GM19025 (cell line): ENCODE results near the gene STK35.

Experiments used
- ATAC-seq: cut with Tn5 transposase; IDR thresholded peaks from one replicate; pipeline ENCODE4 v1.9.1; 2021; ENCODE audit warnings: mild to moderate bottlenecking, low read depth, moderate library complexity; ENCODE audit not compliant: unreplicated experiment

The STK35 gene

DNA sequence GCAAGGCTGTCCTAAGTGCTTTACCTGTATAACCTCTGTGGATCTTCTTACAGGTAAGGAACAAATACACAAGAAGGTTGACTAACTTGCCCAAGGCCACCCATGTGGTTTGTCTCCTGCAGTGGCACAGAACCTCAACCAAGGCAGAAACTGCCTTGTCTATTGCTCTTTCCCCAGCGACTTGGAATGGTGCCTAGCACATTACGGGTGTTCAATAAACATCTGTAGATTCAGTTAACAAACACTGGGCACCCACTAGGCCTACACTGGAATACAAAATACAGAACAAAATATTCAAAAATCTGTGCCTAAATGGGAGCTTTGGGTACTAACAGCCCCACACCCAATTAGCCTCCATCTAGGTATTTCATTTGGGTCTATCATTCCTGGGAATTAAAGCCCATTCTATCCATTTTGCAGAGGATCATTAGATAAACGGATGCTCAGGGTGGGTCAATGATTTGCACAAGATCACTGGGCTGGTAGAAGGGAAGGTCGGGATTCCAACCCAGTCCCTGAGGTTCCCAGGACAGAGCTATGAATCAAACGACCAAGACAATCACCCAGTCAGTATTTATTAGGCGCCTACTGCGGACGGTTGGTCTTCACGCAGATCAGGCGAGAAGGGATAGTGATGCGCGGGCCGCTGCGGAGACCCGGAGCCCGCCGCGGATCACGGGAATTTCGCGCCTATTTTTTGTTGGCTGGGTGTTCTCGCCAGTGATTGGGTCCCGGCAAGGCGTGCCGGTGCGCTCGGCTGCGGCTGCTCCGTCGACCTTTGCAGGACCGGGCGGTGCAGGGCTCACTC, at the start of gene STK35:
Gene STK35 (plus strand): TSS at position 771 of the 808 bp plus-strand sequence. CDS start 55 bp downstream, outside the sequence.
- ATAC-seq: peak; percentile 39

- no peak for ATAC-seq
Observed at GRCh38 chr20:2051946-2052345, 49.7 kb upstream of the STK35 start.

DNA sequence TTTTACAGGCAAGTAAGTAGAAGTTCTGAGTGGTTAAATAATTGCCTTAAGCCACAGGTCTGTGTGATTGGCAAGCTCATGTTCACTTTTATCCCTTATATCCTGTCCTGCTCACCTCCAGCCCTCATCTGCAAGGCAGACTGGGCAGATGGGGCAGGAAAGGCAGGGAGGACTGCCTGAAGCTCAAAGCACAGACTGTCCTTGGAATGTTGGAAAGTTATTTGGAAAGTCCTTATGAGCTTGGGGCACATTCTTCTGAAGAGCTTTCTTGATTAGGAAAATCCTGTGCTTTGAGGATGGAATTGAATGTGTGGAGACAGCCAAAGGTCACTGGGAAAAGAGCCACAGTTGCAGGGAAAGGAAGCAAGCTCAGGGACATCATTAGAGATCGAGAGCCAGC, 48.9 kb upstream of the STK35 start:
- ATAC-seq: no peak

DNA sequence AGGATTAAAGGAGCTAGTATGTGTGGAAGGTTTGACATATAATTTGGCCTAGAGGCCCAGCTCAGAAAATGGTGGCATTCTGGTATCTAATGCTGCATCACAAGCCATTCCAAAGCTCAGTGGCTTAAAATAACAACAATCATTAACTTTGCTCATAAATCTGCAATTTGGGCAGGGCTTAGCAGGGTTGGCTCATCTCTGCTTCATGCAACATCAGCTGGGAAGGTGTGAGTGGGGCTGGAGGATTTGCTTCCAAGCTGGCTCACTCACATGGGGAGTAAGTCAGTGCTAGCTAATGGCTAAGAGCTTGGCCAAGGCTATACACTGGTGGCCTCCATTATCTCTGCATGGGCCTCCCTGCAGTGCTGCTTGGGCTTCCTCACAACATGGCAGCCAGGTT, 48.0 kb upstream of the STK35 start:
- ATAC-seq: no peak

DNA sequence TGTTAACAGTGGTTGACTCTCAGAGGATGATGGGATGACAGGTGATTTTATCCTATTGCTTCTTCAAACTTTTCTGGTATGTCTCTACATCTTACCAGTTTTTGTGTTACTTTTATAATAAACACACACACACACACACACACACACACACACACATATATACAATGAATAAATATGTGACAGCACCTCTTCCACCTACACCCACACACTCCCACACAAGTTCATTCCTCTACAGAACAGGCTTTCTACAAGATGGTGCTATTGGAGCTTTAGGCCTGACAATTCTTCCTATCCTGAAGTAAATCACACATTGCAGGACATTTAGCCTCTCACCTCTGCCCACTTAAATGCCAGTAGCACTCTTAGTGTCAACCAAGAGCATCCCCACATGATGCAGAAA, 46.7 kb upstream of the STK35 start:
- ATAC-seq: no peak

DNA sequence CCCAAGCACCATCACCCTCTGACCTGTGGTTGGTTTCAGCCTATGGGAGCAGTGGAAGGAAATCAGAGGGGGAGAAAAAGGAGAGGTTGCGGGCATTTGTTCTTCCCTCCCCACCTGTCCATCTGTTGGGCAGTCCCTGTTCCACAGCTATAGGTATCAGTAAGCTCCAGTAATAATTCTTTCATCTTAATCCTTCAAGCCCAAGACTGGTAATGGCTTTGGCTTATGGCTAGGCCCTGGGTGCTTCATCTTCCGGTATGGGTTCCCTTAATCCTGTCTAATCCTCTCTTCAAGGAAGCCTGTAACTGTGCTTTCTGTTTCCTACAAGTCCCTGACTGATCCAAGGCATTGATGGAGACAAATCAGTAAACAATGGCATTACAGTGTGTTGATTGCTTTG, 42.2 kb upstream of the STK35 start:
- ATAC-seq: no peak

GRCh38 chr20:2065099-2065498, 36.5 kb upstream of the STK35 start:
- ATAC-seq: no peak

DNA sequence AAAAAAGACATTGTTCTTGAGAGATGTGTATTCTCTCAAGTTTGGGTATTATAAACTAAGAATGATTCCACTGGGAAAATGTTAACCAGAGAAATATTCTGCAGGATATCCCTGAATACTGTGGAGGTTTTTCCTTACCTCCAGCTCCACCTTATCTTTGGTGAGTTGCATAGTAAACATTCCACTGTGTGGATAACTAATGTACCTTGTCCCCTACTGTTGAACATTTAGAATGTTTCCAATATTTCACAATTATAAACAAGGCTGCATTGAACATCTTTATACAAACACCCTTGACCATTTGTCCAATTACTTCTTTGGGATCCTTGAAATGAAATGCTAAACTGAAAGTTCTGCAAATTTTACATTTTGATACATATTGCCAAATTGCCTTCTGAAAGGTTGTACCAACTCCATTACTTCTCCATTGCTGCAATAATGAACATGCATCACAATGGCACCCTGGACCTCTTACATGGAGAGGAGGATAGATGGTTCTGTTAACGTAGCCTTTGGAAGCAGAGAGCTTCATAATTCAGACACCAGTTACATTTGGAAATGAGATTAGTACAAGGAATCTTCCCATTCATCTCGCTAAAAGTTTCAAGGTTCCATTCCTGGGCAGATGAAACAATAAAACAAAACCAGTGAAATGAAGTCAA, 35.0 kb upstream of the STK35 start:
- ATAC-seq: no peak

DNA sequence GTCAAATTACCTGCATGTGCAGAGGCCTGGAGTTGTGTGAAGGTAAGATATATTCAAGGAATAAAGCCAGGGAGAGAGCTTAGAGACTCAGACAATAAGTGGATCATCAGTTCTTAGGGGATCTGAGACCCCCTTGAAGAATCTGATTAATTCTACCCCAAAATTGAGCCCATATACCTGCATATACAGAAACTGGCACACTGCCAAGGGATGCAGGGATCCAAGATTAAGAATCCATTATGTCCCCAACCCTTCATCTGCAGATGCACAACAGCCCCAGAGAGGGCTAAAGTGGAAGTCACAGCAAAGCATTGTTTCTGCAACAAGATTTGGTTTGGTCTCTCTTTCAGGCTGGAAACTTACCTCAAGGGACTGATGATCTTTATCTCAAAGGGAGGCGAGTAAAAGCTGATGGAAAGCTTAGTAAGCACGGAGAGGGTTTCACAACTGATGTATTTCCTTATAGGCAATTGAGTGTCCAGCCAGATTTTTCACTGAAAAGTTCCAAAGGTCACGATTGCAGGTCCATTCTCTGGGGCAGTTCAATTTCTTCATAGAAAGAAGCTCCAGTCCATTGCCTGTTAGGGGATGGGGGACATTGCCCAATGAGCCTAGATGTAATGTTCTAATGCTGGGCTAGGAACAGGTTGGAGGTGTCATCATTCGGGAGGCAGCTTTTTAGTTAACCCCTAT, 20.9 kb upstream of the STK35 start:
- ATAC-seq: no peak

DNA sequence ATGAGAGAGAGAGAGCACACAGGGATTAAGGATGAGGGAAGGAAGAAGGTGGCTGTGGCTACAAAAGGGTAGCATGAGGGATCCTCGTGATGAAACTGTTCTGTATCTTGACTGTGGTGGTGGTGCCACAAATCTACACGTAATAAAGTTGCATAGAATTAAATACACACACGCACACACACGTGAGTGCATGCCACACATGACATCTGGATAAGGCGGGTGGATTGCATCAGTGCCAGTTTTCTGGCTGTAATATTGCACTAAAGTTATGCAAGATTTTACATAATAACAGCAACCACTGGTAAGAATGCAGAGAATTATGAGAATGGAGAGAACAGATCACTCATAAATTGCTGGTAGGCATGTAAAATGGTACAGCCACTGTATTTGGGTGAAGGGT, 16.9 kb upstream of the STK35 start:
- ATAC-seq: no peak

DNA sequence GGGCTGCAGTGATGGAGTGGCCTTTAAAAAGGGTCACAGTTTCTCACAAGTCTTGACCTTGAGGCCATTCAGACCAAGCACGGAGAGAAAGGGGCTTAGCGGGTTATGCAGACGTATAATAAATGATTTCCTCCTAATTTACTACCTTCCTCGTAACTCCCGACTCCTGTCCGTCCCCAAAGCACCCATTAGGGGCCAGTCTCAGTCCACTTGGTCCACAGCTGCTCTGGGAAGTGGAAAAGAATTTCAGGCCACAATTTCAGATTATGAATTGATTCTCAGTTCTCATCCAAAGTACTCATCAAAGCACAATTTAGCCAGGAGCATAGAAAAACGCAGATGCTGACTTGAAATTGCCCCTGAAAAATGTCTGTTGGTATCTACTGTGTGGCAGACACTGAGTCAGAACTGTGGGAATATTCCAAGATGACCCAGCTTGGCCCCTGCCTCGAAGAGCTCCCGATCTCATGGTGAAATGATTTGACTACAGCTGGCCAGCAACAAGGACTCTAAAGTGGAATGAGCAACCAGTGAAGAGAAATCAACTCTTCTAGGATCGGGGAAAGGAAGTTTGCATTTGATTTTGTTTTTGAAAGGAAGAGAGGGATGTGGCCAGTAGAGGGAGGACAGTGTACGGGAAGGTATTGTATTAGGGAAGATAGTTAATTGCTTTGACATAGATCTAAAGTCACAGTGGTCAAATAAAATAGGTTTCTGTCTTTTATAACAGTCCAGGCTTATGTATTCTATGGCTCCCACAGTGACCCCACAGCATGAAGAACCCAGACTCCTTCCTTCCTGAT, 15.2 kb upstream of the STK35 start:
- ATAC-seq: no peak

- no peak for ATAC-seq
Observed at GRCh38 chr20:2086980-2087377, 14.6 kb upstream of the STK35 start.

- ATAC-seq: no peak
Observed at GRCh38 chr20:2088891-2089290, 12.7 kb upstream of the STK35 start.

DNA sequence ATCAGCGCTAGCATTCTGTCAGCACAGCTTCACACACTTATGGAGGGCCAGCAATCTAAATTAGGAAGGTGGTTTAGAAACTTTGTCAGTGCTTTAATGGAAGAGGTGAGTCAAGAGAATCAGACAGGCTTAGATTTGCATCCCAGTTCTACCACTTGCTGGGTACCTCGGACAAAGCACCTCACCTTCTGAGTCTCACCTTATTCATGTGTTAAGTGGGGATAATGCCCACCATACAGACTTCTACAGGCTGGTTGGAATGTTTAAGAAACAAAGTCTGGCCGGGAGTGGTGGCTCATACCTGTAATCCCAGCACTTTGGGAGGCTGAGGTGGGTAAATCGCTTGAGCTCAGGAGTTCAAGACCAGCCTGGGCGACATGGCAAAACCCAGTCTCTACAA, 12.2 kb upstream of the STK35 start:
- no peak for ATAC-seq

DNA sequence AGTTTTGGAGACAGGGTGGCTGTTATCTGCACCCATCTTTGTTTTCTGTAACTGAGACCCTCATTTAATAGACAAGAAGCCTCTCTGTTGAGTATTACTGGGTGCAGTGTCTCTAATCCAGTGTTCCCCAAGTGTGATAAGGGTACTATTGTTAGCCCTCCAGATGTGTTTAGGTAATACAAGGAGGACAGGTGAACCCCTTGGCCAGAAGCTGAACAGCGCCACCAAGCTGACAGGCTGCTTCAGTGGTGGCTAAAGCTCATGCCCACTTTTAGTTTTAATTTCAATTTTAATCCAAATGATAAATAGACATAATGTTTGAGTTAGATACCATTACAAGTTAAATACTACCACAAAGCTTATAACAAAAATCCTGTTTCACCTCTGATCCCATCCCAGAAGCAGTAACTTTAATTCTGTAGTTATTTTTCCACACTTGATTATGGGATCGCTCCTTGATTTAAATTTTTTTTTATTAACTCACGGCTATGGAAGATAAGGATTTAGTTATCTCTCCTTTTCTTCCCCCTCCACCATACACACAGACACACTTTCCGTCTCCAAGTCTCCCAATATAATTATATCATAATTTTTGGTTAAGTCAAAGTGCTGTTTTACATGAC, 8.4 kb upstream of the STK35 start:
- no peak for ATAC-seq

GRCh38 chr20:2093883-2094282, 7.7 kb upstream of the STK35 start:
- no peak for ATAC-seq

GRCh38 chr20:2101865-2102584, 398 bp downstream of the STK35 start:
- peak; percentile 71 for ATAC-seq

- ATAC-seq: peak; percentile 49
Observed at GRCh38 chr20:2102585-2103460, 1.2 kb downstream of the STK35 start.
